GM12892 (cell line): ENCODE data around the gene SLC39A10.

Experiments
- POLR2A ChIP-seq: IDR thresholded peaks from 2 replicates; pipeline ENCODE4 v1.6.1; 2011; ENCODE audit warnings: low read depth, low read length, control low read depth
- POLR2AphosphoS5 ChIP-seq: IDR thresholded peaks from 2 replicates; pipeline ENCODE4 v1.6.1; 2011; ENCODE audit warnings: low read depth, low read length, control low read depth

- TF ChIP-seq POLR2AphosphoS5 (no peak), POLR2A (no peak)
Observed at GRCh38 chr2:195768431-195768830, 111.4 kb downstream of the SLC39A10 start.
